Coronary artery (tissue), 2 donors: Measurements from ENCODE around the gene THAP12.
"Not testable (repeated sequence)": the region's sequence is repeated elsewhere in the genome, so short reads cannot be mapped to it uniquely, and the experiment has no call there.

Experiments
- DNase-seq: peaks from one replicate; pipeline ENCODE4 v3.0.0-alpha.2; 2017; ENCODE audit warnings: low spot score
- H3K27ac ChIP-seq, 2 donors: fragments of 200-600 bp; sonication (generic); one replicate each; pipeline ENCODE4 v1.5.1; 2016 to 2019
- H3K4me3 ChIP-seq: fragments of 200-600 bp; sonication (generic); 2 replicates; pipeline ENCODE4 v1.5.1; 2016; ENCODE audit warnings: mild to moderate bottlenecking, moderate library complexity
- TF ChIP-seq, protein P1 (sequence below): fragments of 200-600 bp; sonication (generic); IDR thresholded peaks from one replicate; pipeline ENCODE4 v1.5.1; 2019; ENCODE audit warnings: antibody characterized with exemption

THAP12 gene

GRCh38 chr11:76408171-76408965 lies 27.4 kb upstream of the THAP12 start:
- no peak overlapping the region for H3K27ac ChIP-seq
- TF ChIP-seq, protein P1, sequence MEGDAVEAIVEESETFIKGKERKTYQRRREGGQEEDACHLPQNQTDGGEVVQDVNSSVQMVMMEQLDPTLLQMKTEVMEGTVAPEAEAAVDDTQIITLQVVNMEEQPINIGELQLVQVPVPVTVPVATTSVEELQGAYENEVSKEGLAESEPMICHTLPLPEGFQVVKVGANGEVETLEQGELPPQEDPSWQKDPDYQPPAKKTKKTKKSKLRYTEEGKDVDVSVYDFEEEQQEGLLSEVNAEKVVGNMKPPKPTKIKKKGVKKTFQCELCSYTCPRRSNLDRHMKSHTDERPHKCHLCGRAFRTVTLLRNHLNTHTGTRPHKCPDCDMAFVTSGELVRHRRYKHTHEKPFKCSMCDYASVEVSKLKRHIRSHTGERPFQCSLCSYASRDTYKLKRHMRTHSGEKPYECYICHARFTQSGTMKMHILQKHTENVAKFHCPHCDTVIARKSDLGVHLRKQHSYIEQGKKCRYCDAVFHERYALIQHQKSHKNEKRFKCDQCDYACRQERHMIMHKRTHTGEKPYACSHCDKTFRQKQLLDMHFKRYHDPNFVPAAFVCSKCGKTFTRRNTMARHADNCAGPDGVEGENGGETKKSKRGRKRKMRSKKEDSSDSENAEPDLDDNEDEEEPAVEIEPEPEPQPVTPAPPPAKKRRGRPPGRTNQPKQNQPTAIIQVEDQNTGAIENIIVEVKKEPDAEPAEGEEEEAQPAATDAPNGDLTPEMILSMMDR: no peak
- DNase-seq: no peak
- H3K4me3 ChIP-seq: no peak overlapping the region

DNA sequence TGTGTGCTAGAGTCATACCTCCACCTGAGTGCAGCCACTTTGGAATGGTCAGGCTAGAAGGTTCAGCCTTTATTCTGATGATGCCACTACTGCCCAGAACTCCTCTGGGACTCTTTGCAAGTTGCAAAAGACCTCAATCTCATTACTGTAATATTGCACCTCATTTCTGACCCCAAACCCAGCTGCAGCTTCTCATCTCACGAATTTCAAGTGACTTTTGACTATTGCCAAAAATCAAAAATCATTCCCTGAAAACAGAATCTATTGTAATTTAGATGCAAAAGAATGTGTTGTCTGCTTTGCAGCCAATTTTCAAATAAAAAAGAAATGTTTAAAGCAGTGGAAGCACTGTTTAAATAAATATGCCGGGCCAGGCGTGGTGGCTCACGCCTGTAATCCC lies 25.4 kb upstream of the THAP12 start:
- TF ChIP-seq, protein P1: no peak
- Histone ChIP-seq H3K4me3 (no peak overlapping the region), H3K27ac (no peak overlapping the region)
- no peak for DNase-seq

- not testable (repeated sequence) for H3K27ac ChIP-seq, DNase-seq, H3K4me3 ChIP-seq
Observed at GRCh38 chr11:76401484-76401883, 20.6 kb upstream of the THAP12 start.

GRCh38 chr11:76400967-76401366 lies 20.0 kb upstream of the THAP12 start:
- Histone ChIP-seq H3K27ac (no peak overlapping the region), H3K4me3 (no peak overlapping the region)
- TF ChIP-seq, protein P1: no peak
- DNase-seq: no peak

GRCh38 chr11:76397383-76397782 lies 16.5 kb upstream of the THAP12 start:
- TF ChIP-seq, protein P1: no peak
- no peak overlapping the region for H3K4me3 ChIP-seq
- no peak overlapping the region for H3K27ac ChIP-seq
- DNase-seq: no peak

DNA sequence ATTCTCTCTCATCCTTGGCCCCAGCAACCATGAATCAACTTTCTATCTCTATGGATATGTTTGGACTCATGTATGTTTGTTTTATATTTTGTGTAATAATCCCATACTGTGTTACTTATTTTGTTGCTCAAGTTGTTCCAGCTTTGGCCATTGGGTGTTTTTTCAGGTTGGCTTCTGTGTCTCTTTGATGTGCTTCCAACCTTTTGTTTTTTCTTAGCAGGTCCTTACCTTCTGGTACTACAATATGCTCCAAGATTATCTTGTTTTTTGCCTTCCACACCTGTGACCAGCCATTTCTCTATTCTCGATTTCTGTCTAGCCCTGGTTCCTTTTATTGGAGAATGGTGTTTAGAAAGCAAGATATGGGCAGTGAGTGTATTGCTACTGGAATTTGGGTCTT lies 14.4 kb upstream of the THAP12 start:
- Histone ChIP-seq H3K4me3 (no peak overlapping the region), H3K27ac (no peak overlapping the region)
- no peak for DNase-seq
- TF ChIP-seq, protein P1: no peak

DNA sequence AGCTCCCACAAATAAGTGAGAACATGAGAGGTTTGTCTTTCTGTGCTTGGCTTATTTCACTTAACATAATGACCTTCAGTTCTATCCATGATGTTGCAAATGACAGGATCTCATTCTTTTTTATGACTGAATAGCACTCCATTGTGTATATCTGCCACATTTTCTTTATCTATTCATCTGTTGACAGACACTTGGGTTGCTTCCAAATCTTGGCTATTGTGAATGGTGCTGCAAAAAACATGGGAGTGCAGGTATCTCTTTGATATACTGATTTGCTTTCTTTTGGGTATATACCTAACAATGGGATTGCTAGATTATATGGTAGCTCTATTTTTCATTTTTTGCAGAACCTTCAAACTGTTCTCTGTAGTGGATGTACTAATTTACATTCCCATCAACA lies 13.5 kb upstream of the THAP12 start:
- Histone ChIP-seq H3K27ac (no peak overlapping the region), H3K4me3 (no peak overlapping the region)
- DNase-seq: no peak
- TF ChIP-seq, protein P1: no peak
